Head of caudate nucleus (tissue), 42 donors: ENCODE measurements around the gene JAKMIP2.

Experiments used
- DNase-seq, 42 donors: peaks; one replicate each; pipeline versions ENCODE4 v3.0.0 to v3.0.0-alpha.2; 2020 to 2021; ENCODE audit warnings: mixed read lengths in 7 of 42
- intact Hi-C: fragments of 100-400 bp; cut with DNase I; formaldehyde crosslinking; loops from one replicate; pipeline ENCODE4 v1.15.0; 2022

The JAKMIP2 gene

GRCh38 chr5:147796556-147797308 is 14.2 kb upstream of the JAKMIP2 start:
- intact Hi-C loops = no loop called here
- DNase-seq = no peak

GRCh38 chr5:147791181-147791580 is 8.7 kb upstream of the JAKMIP2 start:
- intact Hi-C loops = no loop called here

GRCh38 chr5:147789820-147790219 is 7.3 kb upstream of the JAKMIP2 start:
- intact Hi-C loops = no loop called here
- no peak for DNase-seq

More at GRCh38 chr5:147791181-147791580, 8.7 kb upstream of the JAKMIP2 start:
- no peak for DNase-seq

GRCh38 chr5:147788023-147788422 is 5.5 kb upstream of the JAKMIP2 start:
- DNase-seq = no peak
- intact Hi-C loops = no loop called here

- intact Hi-C loops = no loop called here
- no peak for DNase-seq
Measured at GRCh38 chr5:147786142-147786541, 3.6 kb upstream of the JAKMIP2 start.

GRCh38 chr5:147784146-147784987 is 1.8 kb upstream of the JAKMIP2 start:
- intact Hi-C loops = loop anchor here (5.0 kb wide), 1 partner anchor 47 kb away; no protein-coding TSS in a partner anchor
- peak in 5 of 42 donors; percentile 8 to 31 (median 12) for DNase-seq

- peak in 4 of 42 donors; percentile 4 to 28 (median 20) for DNase-seq
Measured at GRCh38 chr5:147780924-147781573, 1.5 kb downstream of the JAKMIP2 start.

GRCh38 chr5:147779694-147780093 is 2.8 kb downstream of the JAKMIP2 start:
- intact Hi-C loops = loop anchor here (5.0 kb wide), 1 partner anchor 42 kb away; no protein-coding TSS in a partner anchor
- no peak for DNase-seq

More at GRCh38 chr5:147780924-147781573, 1.5 kb downstream of the JAKMIP2 start:
- intact Hi-C loops = loop anchor here (5.0 kb wide), 1 partner anchor 44 kb away; no protein-coding TSS in a partner anchor

GRCh38 chr5:147776989-147777388 is 5.5 kb downstream of the JAKMIP2 start:
- no peak for DNase-seq
- intact Hi-C loops = no loop called here

GRCh38 chr5:147773587-147773986 is 8.9 kb downstream of the JAKMIP2 start:
- intact Hi-C loops = no loop called here
- no peak for DNase-seq

- DNase-seq = no peak
- intact Hi-C loops = no loop called here
Measured at GRCh38 chr5:147773139-147773538, 9.4 kb downstream of the JAKMIP2 start.

- DNase-seq = no peak
- intact Hi-C loops = no loop called here
Measured at GRCh38 chr5:147767048-147767447, 15.5 kb downstream of the JAKMIP2 start.

- intact Hi-C loops = no loop called here
- no peak for DNase-seq
Measured at GRCh38 chr5:147763791-147764525, 18.6 kb downstream of the JAKMIP2 start.

- peak in 3 of 42 donors; percentile 20 to 45 (median 27) for DNase-seq
- intact Hi-C loops = no loop called here
Measured at GRCh38 chr5:147760086-147760875, 22.2 kb downstream of the JAKMIP2 start.

- intact Hi-C loops = no loop called here
- DNase-seq = no peak
Measured at GRCh38 chr5:147759441-147759840, 23.1 kb downstream of the JAKMIP2 start.

GRCh38 chr5:147756566-147756965 is 26.0 kb downstream of the JAKMIP2 start:
- no peak for DNase-seq
- intact Hi-C loops = no loop called here

GRCh38 chr5:147754372-147755122 is 28.0 kb downstream of the JAKMIP2 start:
- intact Hi-C loops = no loop called here
- no peak for DNase-seq
